HG03039 (cell line): ENCODE measurements around the gene NLGN1.

Experiments used
- ATAC-seq: cut with Tn5 transposase; IDR thresholded peaks from one replicate; pipeline ENCODE4 v1.9.1; 2021; ENCODE audit warnings: mild to moderate bottlenecking, moderate library complexity; ENCODE audit not compliant: unreplicated experiment

Gene NLGN1

GRCh38 chr3:174317005-174317404, 919.5 kb downstream of the NLGN1 start:
- ATAC-seq = no peak

GRCh38 chr3:174318181-174318580, 920.6 kb downstream of the NLGN1 start:
- no peak for ATAC-seq

GRCh38 chr3:174321548-174321947, 924.0 kb downstream of the NLGN1 start:
- no peak for ATAC-seq

- ATAC-seq = no peak
Measured at GRCh38 chr3:174322789-174323188, 925.2 kb downstream of the NLGN1 start.

- no peak for ATAC-seq
Measured at GRCh38 chr3:174325171-174325570, 927.6 kb downstream of the NLGN1 start.

- ATAC-seq = no peak
Measured at GRCh38 chr3:174325834-174326700, 928.5 kb downstream of the NLGN1 start.

GRCh38 chr3:174329321-174329720, 931.8 kb downstream of the NLGN1 start:
- no peak for ATAC-seq

GRCh38 chr3:174330303-174330702, 932.8 kb downstream of the NLGN1 start:
- no peak for ATAC-seq

- ATAC-seq = no peak
Measured at GRCh38 chr3:174331095-174331800, 933.7 kb downstream of the NLGN1 start.

- ATAC-seq = no peak
Measured at GRCh38 chr3:174332391-174332790, 934.8 kb downstream of the NLGN1 start.

- no peak for ATAC-seq
Measured at GRCh38 chr3:174333640-174334039, 936.1 kb downstream of the NLGN1 start.

GRCh38 chr3:174334111-174334510, 936.6 kb downstream of the NLGN1 start:
- ATAC-seq = no peak

- ATAC-seq = no peak
Measured at GRCh38 chr3:174335324-174335723, 937.8 kb downstream of the NLGN1 start.

GRCh38 chr3:174335910-174336309, 938.4 kb downstream of the NLGN1 start:
- ATAC-seq = no peak
